GM10266 (cell line): ENCODE measurements around the gene IL12RB2.

ENCODE experiments used
- DNase-seq: peaks from one replicate; pipeline ENCODE4 v3.0.0; 2012; ENCODE audit errors: extremely low spot score
- TF ChIP-seq, protein P1 (sequence below): IDR thresholded peaks from 2 replicates; pipeline ENCODE4 v1.5.1; 2012; ENCODE audit warnings: mild to moderate bottlenecking, low read depth; ENCODE audit not compliant: control insufficient read depth, insufficient read depth; ENCODE audit errors: missing control alignments

IL12RB2 gene

GRCh38 chr1:67294836-67295617 lies 12.6 kb upstream of the IL12RB2 start:
- DNase-seq = no peak
- TF ChIP-seq, protein P1, sequence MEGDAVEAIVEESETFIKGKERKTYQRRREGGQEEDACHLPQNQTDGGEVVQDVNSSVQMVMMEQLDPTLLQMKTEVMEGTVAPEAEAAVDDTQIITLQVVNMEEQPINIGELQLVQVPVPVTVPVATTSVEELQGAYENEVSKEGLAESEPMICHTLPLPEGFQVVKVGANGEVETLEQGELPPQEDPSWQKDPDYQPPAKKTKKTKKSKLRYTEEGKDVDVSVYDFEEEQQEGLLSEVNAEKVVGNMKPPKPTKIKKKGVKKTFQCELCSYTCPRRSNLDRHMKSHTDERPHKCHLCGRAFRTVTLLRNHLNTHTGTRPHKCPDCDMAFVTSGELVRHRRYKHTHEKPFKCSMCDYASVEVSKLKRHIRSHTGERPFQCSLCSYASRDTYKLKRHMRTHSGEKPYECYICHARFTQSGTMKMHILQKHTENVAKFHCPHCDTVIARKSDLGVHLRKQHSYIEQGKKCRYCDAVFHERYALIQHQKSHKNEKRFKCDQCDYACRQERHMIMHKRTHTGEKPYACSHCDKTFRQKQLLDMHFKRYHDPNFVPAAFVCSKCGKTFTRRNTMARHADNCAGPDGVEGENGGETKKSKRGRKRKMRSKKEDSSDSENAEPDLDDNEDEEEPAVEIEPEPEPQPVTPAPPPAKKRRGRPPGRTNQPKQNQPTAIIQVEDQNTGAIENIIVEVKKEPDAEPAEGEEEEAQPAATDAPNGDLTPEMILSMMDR = no peak

DNA sequence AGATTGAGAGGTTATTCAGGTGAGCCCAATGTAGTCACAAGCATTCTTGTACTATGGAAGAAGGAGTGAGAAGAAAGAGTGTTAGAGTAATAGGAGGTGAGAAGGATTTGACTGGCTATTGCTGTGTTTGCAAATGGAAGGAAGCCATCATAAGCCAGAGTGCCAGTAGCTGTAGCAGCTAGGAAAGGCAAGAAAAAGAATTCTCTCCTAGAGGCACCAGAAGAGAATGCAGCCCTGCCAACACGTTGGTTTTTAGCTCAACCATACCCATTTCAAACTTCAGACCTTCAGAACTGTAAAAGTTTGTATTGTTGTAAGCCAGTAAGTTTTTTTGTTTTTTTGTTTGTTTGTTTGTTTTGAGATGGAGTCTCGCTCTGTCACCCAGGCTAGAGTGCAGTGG lies 8.9 kb upstream of the IL12RB2 start:
- TF ChIP-seq, protein P1 = no peak
- no peak for DNase-seq

GRCh38 chr1:67299296-67299695 lies 8.4 kb upstream of the IL12RB2 start:
- TF ChIP-seq, protein P1 = no peak
- no peak for DNase-seq

GRCh38 chr1:67300561-67300960 lies 7.1 kb upstream of the IL12RB2 start:
- DNase-seq = no peak

DNA sequence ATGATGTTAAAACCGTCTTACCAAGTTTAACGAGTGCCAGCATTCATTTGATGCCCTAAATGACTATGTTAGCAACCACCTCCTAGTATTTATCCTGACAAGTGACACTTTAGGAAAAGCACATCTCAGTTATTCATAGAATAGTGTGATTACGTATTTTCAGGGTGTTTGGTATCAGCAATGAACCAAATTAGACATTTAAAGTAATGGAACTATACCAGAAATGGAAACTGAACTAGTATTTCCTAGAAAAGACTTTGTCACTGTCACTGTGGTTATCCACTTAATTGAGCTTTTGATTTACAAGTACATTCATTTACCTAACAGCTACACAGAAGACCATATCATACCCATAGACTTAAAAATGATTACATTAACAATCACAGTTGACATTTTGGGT lies 3.6 kb upstream of the IL12RB2 start:
- DNase-seq = no peak
- TF ChIP-seq, protein P1 = no peak

More at GRCh38 chr1:67300561-67300960, 7.1 kb upstream of the IL12RB2 start:
- TF ChIP-seq, protein P1 = no peak

GRCh38 chr1:67306547-67306946 lies 1.1 kb upstream of the IL12RB2 start:
- TF ChIP-seq, protein P1 = no peak
- no peak for DNase-seq

DNA sequence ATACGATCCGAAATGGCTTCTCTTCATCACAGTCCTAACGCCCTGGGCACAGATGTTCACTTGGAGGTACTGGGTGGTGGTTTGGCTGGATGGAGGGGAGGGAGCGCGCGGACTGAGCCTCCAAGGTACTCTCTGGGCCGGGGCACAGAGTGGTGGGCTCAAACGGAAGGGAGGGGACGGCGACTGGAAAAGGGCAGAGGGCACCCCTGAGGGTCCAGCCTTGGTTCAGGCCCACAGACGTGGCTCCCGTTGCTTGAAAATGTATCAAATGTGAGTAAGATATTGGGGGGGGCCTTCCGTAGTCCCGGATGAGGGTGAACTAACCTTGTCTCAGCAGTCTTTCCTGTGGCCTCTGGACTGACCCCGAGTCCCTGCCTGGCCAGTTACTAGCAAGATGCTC lies 463 bp downstream of the IL12RB2 start:
- no peak for DNase-seq
- TF ChIP-seq, protein P1 = no peak
